Right atrium auricular region (tissue), 2 donors: Measurements from ENCODE around the gene EFHB. TPM values are rescaled to one million over a fixed set of nuclear protein-coding genes. Genes with fewer than 3 reads are reported as not detected.
"Not testable (repeated sequence)": the region's sequence is repeated elsewhere in the genome, so short reads cannot be mapped to it uniquely, and the experiment has no call there.

Experiments used
- DNase-seq: peaks from one replicate; pipeline ENCODE4 v3.0.0-alpha.2; 2019; ENCODE audit warnings: low spot score
- H3K27ac ChIP-seq, 2 donors: fragments of 200-600 bp; sonication (generic); 1 replicate in 1 of 2; 2 replicates in 1 of 2; pipeline ENCODE4 v1.5.1; 2016 to 2019
- H3K27me3 ChIP-seq, 2 donors: fragments of 200-600 bp; sonication (generic); one replicate each; pipeline versions ENCODE4 v1.5.1 to v1.6.0; 2017 to 2019
- H3K36me3 ChIP-seq: fragments of 200-600 bp; sonication (generic); one replicate; pipeline ENCODE4 v1.5.1; 2016
- H3K4me1 ChIP-seq, 2 donors: fragments of 200-600 bp; sonication (generic); one replicate each; pipeline versions ENCODE4 v1.5.1 to v1.6.0; 2017 to 2019
- H3K4me3 ChIP-seq, 2 donors: fragments of 200-600 bp; sonication (generic); 1 replicate in 1 of 2; 2 replicates in 1 of 2; pipeline ENCODE4 v1.5.1; 2017 to 2019; ENCODE audit warnings: mild to moderate bottlenecking in 1 of 2, moderate library complexity in 1 of 2
- H3K9me3 ChIP-seq, 2 donors: fragments of 200-600 bp; sonication (generic); one replicate each; pipeline ENCODE4 v1.5.1; 2019
- CTCF ChIP-seq, 2 donors: fragments of 200-600 bp; sonication (generic); IDR thresholded peaks; one replicate each; pipeline ENCODE4 v1.5.1; 2019; ENCODE audit warnings: antibody characterized with exemption in 2 of 2
- total RNA-seq, 2 donors: library from RNA; depleted of rRNA; stranded (reverse); fragments of >200 nt; gene quantifications; one replicate each; pipeline ENCODE4 v1.1.0, GENCODE V29; 2016

Gene EFHB
- total RNA-seq, 2 donors from 2014 or later, result 0.51 TPM; not detected in 1

- Histone ChIP-seq H3K27me3 (no peaks in the 10 kb centered on the region), H3K36me3 (no peaks in the 10 kb centered on the region), H3K27ac (no peak overlapping the region), H3K4me3 (no peak overlapping the region), H3K9me3 (no peaks in the 10 kb centered on the region), H3K4me1 (peaks cover 0 to 4% of the 10 kb centered on the region in 2 donors)
- no peak for DNase-seq
- TF ChIP-seq CTCF (IDR thresholded peaks at IDR 0.05), result no peak
These were observed 45.4 kb downstream of the EFHB start for GRCh38 chr3:19888428-19889152.

DNA sequence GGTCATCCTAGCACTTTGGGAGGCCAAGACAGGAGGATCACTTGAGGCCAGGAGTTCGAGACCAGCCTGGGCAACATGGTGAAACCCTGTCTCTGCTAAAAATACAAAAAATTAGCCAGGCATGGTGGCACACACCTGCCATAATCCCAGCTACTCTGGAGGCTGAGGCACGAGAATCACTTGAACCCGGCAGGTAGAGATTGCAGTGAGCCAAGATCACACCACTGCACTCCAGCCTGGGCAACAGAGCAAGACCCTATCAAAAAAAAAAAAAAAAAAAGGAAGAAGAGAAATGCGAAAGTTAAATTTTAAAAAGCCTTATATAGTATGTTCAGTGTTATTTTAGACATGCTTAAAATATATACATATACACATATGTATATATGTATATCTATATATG is 46.9 kb downstream of the EFHB start:
- not testable (repeated sequence) for DNase-seq, H3K9me3 ChIP-seq, H3K36me3 ChIP-seq, H3K27me3 ChIP-seq, H3K27ac ChIP-seq, H3K4me1 ChIP-seq, H3K4me3 ChIP-seq

- H3K9me3 ChIP-seq, result no peaks in the 10 kb centered on the region
- no peaks in the 10 kb centered on the region for H3K36me3 ChIP-seq
- H3K4me1 ChIP-seq, result peaks cover 0 to 4% of the 10 kb centered on the region in 2 donors
- no peaks in the 10 kb centered on the region for H3K27me3 ChIP-seq
- TF ChIP-seq CTCF (IDR thresholded peaks at IDR 0.05), result no peak
- DNase-seq, result no peak
- H3K27ac ChIP-seq, result no peak overlapping the region
- no peak overlapping the region for H3K4me3 ChIP-seq
These were observed 47.6 kb downstream of the EFHB start for GRCh38 chr3:19886404-19886803.

DNA sequence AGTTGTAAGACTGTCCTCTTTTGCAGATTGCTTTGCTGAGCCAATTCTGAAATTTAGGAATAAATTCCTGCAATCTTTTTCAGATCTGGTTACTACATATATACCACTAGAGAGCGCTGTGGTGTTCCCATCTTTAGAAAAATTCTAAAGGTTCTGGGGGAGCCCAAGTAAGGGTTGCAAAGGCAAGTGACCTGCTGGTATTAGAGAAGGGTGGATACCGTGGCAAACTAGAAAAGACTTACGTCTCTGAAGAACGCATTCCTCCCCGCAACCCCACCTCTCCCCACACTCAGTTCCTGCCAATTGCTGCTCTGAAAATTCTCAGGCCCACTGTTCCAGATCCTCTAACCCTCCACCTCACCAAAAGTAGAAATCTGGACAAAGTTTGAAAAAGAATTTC is 48.5 kb downstream of the EFHB start:
- Histone ChIP-seq H3K9me3 (no peaks in the 10 kb centered on the region), H3K4me3 (no peak overlapping the region), H3K4me1 (peaks cover 0 to 4% of the 10 kb centered on the region in 2 donors), H3K36me3 (no peaks in the 10 kb centered on the region), H3K27me3 (no peaks in the 10 kb centered on the region), H3K27ac (no peak overlapping the region)
- no peak for DNase-seq
- TF ChIP-seq CTCF (IDR thresholded peaks at IDR 0.05), result peak in 1 of 2 donors; percentile 58

GRCh38 chr3:19881852-19882251 is 52.2 kb downstream of the EFHB start:
- no peaks in the 10 kb centered on the region for H3K27me3 ChIP-seq
- H3K4me3 ChIP-seq, result no peak overlapping the region
- H3K27ac ChIP-seq, result no peak overlapping the region
- no peak for TF ChIP-seq CTCF (IDR thresholded peaks at IDR 0.05)
- H3K9me3 ChIP-seq, result no peaks in the 10 kb centered on the region
- H3K36me3 ChIP-seq, result no peaks in the 10 kb centered on the region
- no peak for DNase-seq
- H3K4me1 ChIP-seq, result no peaks in the 10 kb centered on the region

GRCh38 chr3:19881036-19881435 is 53.0 kb downstream of the EFHB start:
- Histone ChIP-seq H3K36me3 (no peaks in the 10 kb centered on the region), H3K4me1 (no peaks in the 10 kb centered on the region), H3K9me3 (no peaks in the 10 kb centered on the region), H3K4me3 (no peak overlapping the region), H3K27me3 (no peaks in the 10 kb centered on the region), H3K27ac (no peak overlapping the region)
- no peak for DNase-seq
- TF ChIP-seq CTCF (IDR thresholded peaks at IDR 0.05), result no peak
